Esophagus (tissue), 2 donors: ENCODE results near the gene CDX2. TPM values are rescaled to one million over a fixed set of nuclear protein-coding genes. Genes with fewer than 3 reads are reported as not detected.

Source experiments
- polyA plus RNA-seq, 2 donors: library from polyadenylated mRNA; stranded (reverse); fragments of 200-250 nt; gene quantifications; one replicate each; pipeline ENCODE4 v1.2.3, GENCODE V29; 2013
- donor health status: healthy with polysubstance abuse.
- donor health status: Bipolar disorder and iron deficiency.

CDX2 gene
- polyA plus RNA-seq, 2 donors: 0.01 to 0.06 TPM

Other genes starting within 250 kb of the CDX2 start
- gene GSX1, start 176.8 kb downstream of the CDX2 start, polyA plus RNA-seq: not detected
- gene PDX1, start 49.3 kb downstream of the CDX2 start, polyA plus RNA-seq: not detected
- not detected for gene URAD, start 19.4 kb upstream of the CDX2 start, polyA plus RNA-seq
- gene FLT3, start 131.3 kb upstream of the CDX2 start, polyA plus RNA-seq: under 1 TPM; 0.08 to 0.19 TPM
- gene PAN3, start 169.2 kb upstream of the CDX2 start, polyA plus RNA-seq: 10 to 100 TPM in 1 of 2 donors, 1 to 10 TPM in 1; 7.0 to 13.2 TPM